D341Med (cell line): Measurements from ENCODE around the gene WIF1.

Experiments used
- DNase-seq: peaks from one replicate; pipeline ENCODE4 v3.0.0; 2012; ENCODE audit warnings: low spot score

Gene WIF1

DNA sequence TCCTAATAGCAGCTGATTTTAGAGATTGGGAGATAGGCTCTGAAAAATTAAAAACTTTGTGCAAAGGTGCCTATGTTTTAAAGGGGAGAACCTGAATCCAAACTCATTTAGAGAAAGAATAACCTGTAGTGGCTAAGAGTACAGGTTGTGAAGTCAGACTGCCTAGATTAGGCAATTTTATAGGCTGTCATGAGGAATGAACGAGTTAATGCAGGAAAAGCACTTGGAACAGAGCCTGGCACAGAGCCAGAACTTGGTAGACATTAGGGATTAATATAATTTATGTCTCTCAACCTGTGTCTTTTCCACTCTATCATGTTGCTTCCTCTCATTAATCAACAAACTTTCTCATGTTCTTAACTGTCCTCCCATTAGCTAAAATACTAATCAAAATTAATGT, 98.1 kb downstream of the WIF1 start:
- no peak for DNase-seq

DNA sequence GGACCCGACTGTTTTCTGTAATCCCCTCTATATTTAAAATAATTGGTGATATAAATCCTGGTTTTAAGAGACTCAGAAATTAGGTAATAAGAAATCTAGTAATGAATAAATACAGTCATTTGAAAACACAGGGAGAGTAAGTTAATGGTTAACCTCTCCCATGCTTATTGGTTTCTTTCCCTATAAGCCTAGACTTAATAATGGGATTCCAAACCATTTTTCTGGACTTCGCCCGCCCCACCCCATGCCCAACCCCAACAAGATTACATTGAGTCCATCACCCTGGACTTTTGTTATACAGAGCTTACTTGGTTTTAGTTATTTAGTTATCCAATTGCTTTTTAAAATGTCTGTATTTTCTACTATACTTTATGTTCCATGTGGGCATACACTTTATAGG, 98.7 kb downstream of the WIF1 start:
- DNase-seq, result no peak

- DNase-seq, result no peak
Measured at GRCh38 chr12:65019696-65020234, 101.3 kb downstream of the WIF1 start.

- DNase-seq, result no peak
Measured at GRCh38 chr12:65016881-65017650, 104.0 kb downstream of the WIF1 start.

DNA sequence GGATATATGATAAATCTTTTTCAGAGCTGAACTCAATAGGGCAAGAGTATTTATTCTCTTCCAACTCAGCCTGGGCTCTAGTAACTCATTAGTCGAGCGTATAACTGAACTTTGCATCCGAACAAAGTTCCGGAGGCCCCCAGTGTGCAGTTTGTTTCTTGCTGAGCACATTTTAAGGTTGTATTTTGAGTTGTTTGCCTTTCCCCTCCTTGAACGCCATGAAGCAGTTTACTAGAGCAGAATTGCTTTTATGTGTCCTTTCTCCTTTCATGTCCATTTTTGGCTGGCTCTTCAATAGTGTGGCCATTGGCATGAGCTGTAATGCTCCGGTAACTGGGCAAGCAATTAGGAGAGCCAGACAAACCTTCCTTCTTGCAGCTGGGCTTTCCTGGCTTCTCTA, 105.3 kb downstream of the WIF1 start:
- no peak for DNase-seq

GRCh38 chr12:65014504-65015271, 106.4 kb downstream of the WIF1 start:
- no peak for DNase-seq

DNA sequence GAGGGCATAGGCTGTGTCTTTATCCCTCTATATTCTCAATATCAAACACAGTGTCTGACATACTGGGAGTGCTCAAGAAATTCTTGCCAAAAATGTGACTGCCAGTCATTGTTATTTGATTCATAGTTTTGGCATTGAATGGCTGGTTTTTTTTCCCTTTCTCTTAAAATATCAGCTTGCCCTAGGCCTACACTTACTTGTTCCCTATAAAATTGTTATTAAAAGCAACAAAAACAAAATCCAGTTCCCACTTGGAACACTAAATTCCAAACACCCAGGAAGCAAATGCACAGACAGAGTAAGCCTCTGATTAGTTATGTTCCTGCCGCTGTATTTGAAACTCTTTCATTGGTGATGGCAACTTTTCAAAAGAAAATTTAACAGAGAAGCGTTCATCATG, 110.7 kb downstream of the WIF1 start:
- DNase-seq, result no peak

GRCh38 chr12:65005716-65006115, 115.4 kb downstream of the WIF1 start:
- no peak for DNase-seq

- DNase-seq, result no peak
Measured at GRCh38 chr12:65004270-65004669, 116.8 kb downstream of the WIF1 start.
